ENCODE measurements around the gene GTF3A. TPM values are rescaled to one million over a fixed set of nuclear protein-coding genes. Genes with fewer than 3 reads are reported as not detected.
A peak's percentile ranks its signal among the peaks of the same experiment; 100 is the strongest.

The GTF3A gene
- total RNA-seq (2021; fragmentation: NEBNext Ultra II Directional; extraction: Animal tissue kit (Norgen Biotek cat#: 25700)) (92.3 and 96.5 TPM in 2 replicates), polyA plus RNA-seq (2011; rRNA removed) (41.6 and 49.9 TPM in 2 replicates), polyA minus RNA-seq (2011; rRNA and poly(A)+ RNA removed) (37.9 and 39.7 TPM in 2 replicates)
- polyA plus RNA-seq (2011; cell fraction: cytosol; rRNA removed): 45.7 TPM
- polyA plus RNA-seq (2011; cell fraction: nucleus; rRNA removed): 154 TPM
- 68.3 to 99.9 TPM (median 81.2 TPM) in 4 replicates for polyA plus RNA-seq (2012, experiment 1 of 2)
- 35.3 TPM for polyA plus RNA-seq (2012, experiment 2 of 2)
- 147 TPM for polyA plus RNA-seq (2013, experiment 1 of 2)
- 137 TPM for polyA plus RNA-seq (2013, experiment 2 of 2)
- 25.3 TPM for polyA minus RNA-seq (2011; cell fraction: cytosol; rRNA and poly(A)+ RNA removed)
- polyA minus RNA-seq (2011; cell fraction: nucleus; rRNA and poly(A)+ RNA removed): 168 TPM
- long read RNA-seq, experiment 1, transcript GTF3A-201 (9 exons, 1,383 nt): major isoform, 74 of 128 reads
- long read RNA-seq, experiment 1, partial matches to known transcripts: 14 of 128 reads
- long read RNA-seq, experiment 1, other reads (novel, unspliced or antisense): 34 of 128 reads
- long read RNA-seq, experiment 2: 0 reads

DNA sequence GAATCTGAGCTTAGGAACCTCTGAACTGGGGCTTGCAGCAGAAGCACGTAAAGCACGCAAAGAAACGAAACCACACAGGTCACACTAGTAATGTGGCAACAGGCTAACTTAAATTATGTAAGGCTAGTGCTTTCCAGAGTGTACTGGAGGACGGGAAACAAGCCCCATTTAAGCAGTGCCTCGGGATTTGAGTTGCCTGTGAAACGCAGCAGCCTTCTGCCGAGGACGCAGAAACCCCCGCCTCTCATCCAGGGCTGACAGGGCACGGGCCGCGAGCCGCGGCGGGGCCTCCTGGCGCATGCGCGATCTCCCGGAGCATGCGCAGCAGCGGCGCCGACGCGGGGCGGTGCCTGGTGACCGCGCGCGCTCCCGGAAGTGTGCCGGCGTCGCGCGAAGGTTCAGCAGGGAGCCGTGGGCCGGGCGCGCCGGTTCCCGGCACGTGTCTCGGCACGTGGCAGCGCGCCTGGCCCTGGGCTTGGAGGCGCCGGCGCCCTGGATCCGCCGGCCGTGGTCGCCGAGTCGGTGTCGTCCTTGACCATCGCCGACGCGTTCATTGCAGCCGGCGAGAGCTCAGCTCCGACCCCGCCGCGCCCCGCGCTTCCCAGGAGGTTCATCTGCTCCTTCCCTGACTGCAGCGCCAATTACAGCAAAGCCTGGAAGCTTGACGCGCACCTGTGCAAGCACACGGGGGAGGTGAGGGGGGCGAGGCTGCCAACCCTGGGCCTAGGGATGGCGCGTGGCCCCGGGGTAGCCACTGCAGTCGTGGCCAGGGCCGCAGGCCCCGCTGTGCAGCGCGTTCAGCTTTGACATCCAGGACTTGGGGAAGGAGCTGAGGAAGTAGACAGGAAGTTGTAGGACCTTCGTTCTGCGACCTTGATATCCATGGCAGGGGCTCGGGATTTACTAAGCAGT lies at the start of gene GTF3A:
Gene GTF3A, plus strand, starts transcription at position 374 of the 912 bp plus-strand sequence.
- Histone ChIP-seq H2BK5ac (ENCODE audit: low read depth, low read length) (peak within 1 kb of the TSS; percentile 31; the same call in 1 of the 2 replicates), H2BK12ac (ENCODE audit: low read depth, low read length) (no peak within 1 kb of the TSS; the same call in 1 of the 2 replicates), H3K9ac (replicated peaks in 1 of 4; ENCODE audit: extremely low read depth in 1 of 4, low read depth in 3 of 4, low read length in 3 of 4) (peak within 1 kb of the TSS; percentile 35 to 62 (median 53)), H3K27me3 (replicated peaks in 1 of 4; ENCODE audit: control insufficient read depth in 3 of 4, extremely low read depth in 1 of 4, insufficient read depth in 3 of 4, low read length in 3 of 4) (peaks cover 0 to 5% (median 3%) of the 10 kb centered on the region in 4 experiments; a peak in 2 of 7 replicates), H4K8ac (ENCODE audit: extremely low read depth, insufficient read depth, low read length) (peak within 1 kb of the TSS; percentile 22; the same call in 1 of the 2 replicates), H3K56ac (replicated peaks; ENCODE audit: insufficient read length, low read depth, low read length) (no peak within 1 kb of the TSS), H4K91ac (replicated peaks; ENCODE audit: insufficient read length, low read length) (no peak within 1 kb of the TSS), H2BK120ac (replicated peaks; ENCODE audit: low read depth, low read length) (no peak within 1 kb of the TSS), H3K4me3 (ENCODE audit: extremely low read depth in 1 of 4, insufficient read depth in 2 of 4, low read depth in 3 of 4, low read length in 4 of 4) (peak within 1 kb of the TSS; percentile 68 to 78 (median 71)), H2AK5ac (ENCODE audit: low read depth, low read length) (no peak within 1 kb of the TSS), H2BK15ac (ENCODE audit: low read length) (no peak within 1 kb of the TSS; the same call in 1 of the 2 replicates), H3K4me1 (replicated peaks in 1 of 4; ENCODE audit: control insufficient read depth in 3 of 4, insufficient read depth in 4 of 4, low read length in 3 of 4) (peaks cover 0 to 17% (median 9%) of the 10 kb centered on the region in 4 experiments; a peak in 5 of 7 replicates), H3K9me3 (ENCODE audit: insufficient read depth in 2 of 2, low read depth in 1 of 2, low read length in 1 of 2) (no peaks in the 10 kb centered on the region), H3K23ac (ENCODE audit: insufficient read length) (no peak within 1 kb of the TSS), H3K27ac (ENCODE audit: low read depth, low read length) (no peak within 1 kb of the TSS; the same call in 1 of the 2 replicates), H4K5ac (ENCODE audit: insufficient read length, low read depth, low read length) (peak within 1 kb of the TSS; percentile 32), H3K4me2 (ENCODE audit: insufficient read depth in 1 of 2, low read depth in 2 of 2, low read length in 2 of 2) (peak within 1 kb of the TSS; percentile 97 to 99), H3K79me1 (ENCODE audit: low read depth, low read length) (peaks cover 13% of the 10 kb centered on the region), H2BK20ac (ENCODE audit: low read length) (no peak within 1 kb of the TSS), H3K18ac (ENCODE audit: extremely low read depth, low read length) (peak within 1 kb of the TSS; percentile 65), H3K14ac (ENCODE audit: insufficient read length) (no peak within 1 kb of the TSS), H2AFZ (ENCODE audit: low read length) (peak within 1 kb of the TSS; percentile 100), H4K20me1 (replicated peaks in 1 of 2; ENCODE audit: control insufficient read depth in 1 of 2, insufficient read depth in 2 of 2, low read length in 2 of 2) (peaks cover 0 to 3% of the 10 kb centered on the region in 2 experiments), H3K4ac (replicated peaks; ENCODE audit: insufficient read length, low read depth, low read length) (no peak within 1 kb of the TSS), H3K79me2 (ENCODE audit: control insufficient read depth in 1 of 2, insufficient read depth in 2 of 2, low read length in 2 of 2) (peaks cover 0 to 26% of the 10 kb centered on the region in 2 experiments; a peak in 2 of 4 replicates), H3K23me2 (ENCODE audit: low read depth, low read length) (peaks cover 13% of the 10 kb centered on the region), H3K36me3 (ENCODE audit: control insufficient read depth in 2 of 4, insufficient read depth in 4 of 4, low read length in 3 of 4) (peaks cover 4 to 23% (median 13%) of the 10 kb centered on the region in 4 experiments)
- FAIRE-seq: no peak
- CTCF ChIA-PET (ENCODE audit: partially characterized antibody): interaction anchor here (0.8 to 4.1 kb wide), 12 partner anchors 11 to 478 kb away, joined by 3 to 38 read pairs (median 8); no protein-coding TSS in a partner anchor
- peak; percentile 46 to 87 for DNase-seq (ENCODE audit: low read depth in 1 of 2, low spot score in 2 of 2)
- POLR2A ChIA-PET (ENCODE audit: partially characterized antibody): interaction anchor here (0.5 to 2.1 kb wide), 7 partner anchors 9 to 548 kb away, joined by 3 to 5 read pairs (median 3); partner anchors contain the start of gene MTIF3
- WGBS, 2 experiments (ENCODE audit: extremely low coverage in 1 of 2, insufficient coverage in 1 of 2, insufficient read length in 1 of 2, insufficient replicate concordance in 2 of 2, low coverage in 1 of 2, low lambda C conversion rate in 2 of 2, missing lambda C conversion rate in 1 of 2): 2% methylated on average over 68 of the region's 85 CpGs; no CpG with 5 or more reads in 1 of the 2 experiments
- TF ChIP-seq SAP30 (IDR thresholded peaks at IDR 0.05; ENCODE audit: insufficient read depth, insufficient replicate concordance, low read length) (no peak), EP300 (IDR thresholded peaks at IDR 0.05; ENCODE audit: borderline replicate concordance in 1 of 2, low read depth in 2 of 2, low read length in 2 of 2) (no peak), BRCA1 (IDR thresholded peaks at IDR 0.05; ENCODE audit: low read depth, low read length) (no peak), BCL11A (IDR thresholded peaks at IDR 0.05; ENCODE audit: low read depth in 2 of 2, low read length in 2 of 2) (no peak), SIRT6 (IDR thresholded peaks at IDR 0.05; ENCODE audit: low read length) (no peak), ATF3 (IDR thresholded peaks at IDR 0.05; ENCODE audit: insufficient read depth, low read depth, low read length) (peak; percentile 26; the same call in 1 of the 2 replicates)
